H1 (cell line): Measurements from ENCODE around the gene IL18BP. TPM values are rescaled to one million over a fixed set of nuclear protein-coding genes. Genes with fewer than 3 reads are reported as not detected.

Experiments
- FOSL1 ChIP-seq: IDR thresholded peaks from 2 replicates; pipeline ENCODE4 v1.6.1; 2011; ENCODE audit warnings: mild to moderate bottlenecking, low read depth, low read length, moderate library complexity; ENCODE audit not compliant: insufficient read depth
- GTF2F1 ChIP-seq: IDR thresholded peaks from 2 replicates; pipeline ENCODE4 v1.6.1; 2012; ENCODE audit warnings: low read depth, low read length, improper control_type of control experiment, borderline replicate concordance
- KDM1A ChIP-seq: fragments of 200-600, 300-600 bp; sonication (generic); IDR thresholded peaks from 2 replicates; pipeline ENCODE4 v1.7.1; 2016; ENCODE audit warnings: mild to moderate bottlenecking, low read length, borderline replicate concordance
- SP4 ChIP-seq: IDR thresholded peaks from 2 replicates; pipeline ENCODE4 v1.6.1; 2012; ENCODE audit warnings: low read length, inconsistent platforms
- TAF1 ChIP-seq: IDR thresholded peaks from 2 replicates; pipeline ENCODE4 v1.6.1; 2011; ENCODE audit warnings: mild to moderate bottlenecking, low read depth, low read length
- polyA plus RNA-seq, 7 experiments: library from polyadenylated mRNA; depleted of rRNA in 3 of 7; stranded (reverse) in 5 of 7; unstranded in 2 of 7; fragments of >200 nt in 5 of 7; fragments of 200-250 nt in 2 of 7; gene quantifications; 1 replicate in 5 of 7; 2 replicates in 1 of 7; 4 replicates in 1 of 7; pipeline versions ENCODE4 v1.2.1 to v1.2.3, GENCODE V29; 2011 to 2013; ENCODE audit warnings: missing spikeins in 2 of 7, mixed read lengths in 2 of 7
- total RNA-seq: library from RNA; stranded (reverse); fragmentation: NEBNext Ultra II Directional; extraction: Animal tissue kit (Norgen Biotek cat#: 25700); gene quantifications from 2 replicates; pipeline ENCODE4 v1.2.1, GENCODE V29; 2021

IL18BP gene
- total and polyA plus RNA-seq, 2 of the 8 experiments (the other 6 are each of a cell fraction or from before 2014, with no cell fraction given): 9.8 to 17.0 TPM

- no peak for TF ChIP-seq FOSL1
- no peak for TF ChIP-seq KDM1A
- no peak for TF ChIP-seq TAF1
- no peak for TF ChIP-seq GTF2F1
- no peak for TF ChIP-seq SP4
Measured at GRCh38 chr11:71977090-71977489, 21.6 kb upstream of the IL18BP start (continued).
